GM21723 (cell line): Measurements from ENCODE around the gene CT47B1.
"Not testable (repeated sequence)": the region's sequence is repeated elsewhere in the genome, so short reads cannot be mapped to it uniquely, and the experiment has no call there.

ENCODE experiments used
- ATAC-seq: cut with Tn5 transposase; IDR thresholded peaks from one replicate; pipeline ENCODE4 v1.9.1; 2021; ENCODE audit warnings: mild to moderate bottlenecking, moderate library complexity; ENCODE audit not compliant: unreplicated experiment

The CT47B1 gene

GRCh38 chrX:120875766-120876165 is at the start of gene CT47B1:
Gene CT47B1 (minus strand): TSS chrX:120875866. CDS start chrX:120875670, 196 bp downstream.
- not testable (repeated sequence) for ATAC-seq

- no peak for ATAC-seq
Measured at GRCh38 chrX:120874678-120875557, 748 bp downstream of the CT47B1 start.

- ATAC-seq = no peak
Measured at GRCh38 chrX:120857240-120857639, 18.4 kb downstream of the CT47B1 start.

- ATAC-seq = no peak
Measured at GRCh38 chrX:120840827-120841226, 34.8 kb downstream of the CT47B1 start.

- ATAC-seq = no peak
Measured at GRCh38 chrX:120839491-120839890, 36.2 kb downstream of the CT47B1 start.

- ATAC-seq = not testable (repeated sequence)
Measured at GRCh38 chrX:120827213-120827612, 48.5 kb downstream of the CT47B1 start.

- ATAC-seq = no peak
Measured at GRCh38 chrX:120825146-120825545, 50.5 kb downstream of the CT47B1 start.

- ATAC-seq = no peak
Measured at GRCh38 chrX:120824021-120824420, 51.6 kb downstream of the CT47B1 start.

GRCh38 chrX:120823556-120823955 is 52.1 kb downstream of the CT47B1 start:
- ATAC-seq = no peak
